SK-N-SH (cell line): ENCODE measurements around the gene MTUS2. TPM values are rescaled to one million over a fixed set of nuclear protein-coding genes. Genes with fewer than 3 reads are reported as not detected.

Source experiments
- CTCF ChIA-PET: fragments of 300-600, 350-600 bp; formaldehyde crosslinking; extraction: SDS; loops from one replicate; lab custom pipeline; 2021; lab: Yijun Ruan, JAX
- POLR2A ChIA-PET: fragments of 350-600 bp; sonication (Branson Sonifier 250); formaldehyde crosslinking; extraction: SDS; loops from one replicate; lab custom pipeline; 2020; ENCODE audit warnings: antibody characterized with exemption, inconsistent platforms; lab: Yijun Ruan, JAX
- DNase-seq: peaks from one replicate; pipeline ENCODE4 v3.0.0; 2012
- H2AFZ ChIP-seq: fragments of 200-600 bp; sonication (generic); 2 replicates; pipeline ENCODE4 v1.8.1; 2016; ENCODE audit warnings: antibody characterized with exemption, mild to moderate bottlenecking, low read depth
- H3F3A ChIP-seq: fragments of 200-600 bp; sonication (generic); replicated peaks from 2 replicates; pipeline ENCODE3; 2016; ENCODE audit warnings: antibody characterized with exemption, mild to moderate bottlenecking; ENCODE audit not compliant: insufficient read depth
- H3K27ac ChIP-seq, 2 experiments: fragments of 200-500 bp in 1 of 2; fragments of 200-600 bp in 1 of 2; sonication (Bioruptor generic) in 1 of 2; sonication (generic), shearing (Covaris generic) in 1 of 2; 2 replicates each; pipeline versions ENCODE4 v1.5.1 to v1.6.1; 2014 to 2016; ENCODE audit warnings: low read depth in 2 of 2, inconsistent platforms in 1 of 2, low read length in 1 of 2, mild to moderate bottlenecking in 1 of 2, mixed read lengths in 1 of 2
- H3K27me3 ChIP-seq: fragments of 200-600 bp; sonication (generic), shearing (Covaris generic); 2 replicates; pipeline ENCODE4 v1.6.1; 2016; ENCODE audit warnings: mixed run types; ENCODE audit not compliant: insufficient read depth
- H3K36me3 ChIP-seq, 2 experiments: fragments of 200-500 bp in 1 of 2; fragments of 200-600 bp in 1 of 2; sonication (Bioruptor generic) in 1 of 2; sonication (generic) in 1 of 2; replicated peaks in 1 of 2; 2 replicates each; pipeline versions ENCODE3 to v1.5.1; 2014 to 2016; ENCODE audit warnings: low read length in 1 of 2, mild to moderate bottlenecking in 1 of 2; ENCODE audit not compliant: insufficient read depth in 2 of 2, control insufficient read depth in 1 of 2
- H3K4me1 ChIP-seq, 2 experiments: fragments of 200-500 bp in 1 of 2; fragments of 200-600 bp in 1 of 2; sonication (Bioruptor generic) in 1 of 2; sonication (generic), shearing (Covaris generic) in 1 of 2; 2 replicates each; pipeline versions ENCODE4 v1.5.1 to v1.6.1; 2014 to 2016; ENCODE audit warnings: low read depth in 1 of 2, low read length in 1 of 2, mixed run types in 1 of 2; ENCODE audit not compliant: insufficient read depth in 2 of 2, control insufficient read depth in 1 of 2
- H3K4me2 ChIP-seq: fragments of 200-600 bp; sonication (generic), shearing (Covaris generic); 2 replicates; pipeline ENCODE4 v1.6.1; 2017; ENCODE audit warnings: mixed run types
- H3K4me3 ChIP-seq, 2 experiments: fragments of 200-500 bp in 1 of 2; fragments of 200-600 bp in 1 of 2; sonication (Bioruptor generic) in 1 of 2; sonication (generic), shearing (Covaris generic) in 1 of 2; 2 replicates each; pipeline versions ENCODE4 v1.5.1 to v1.8.1; 2014 to 2016; ENCODE audit warnings: low read depth in 2 of 2, inconsistent platforms in 1 of 2, low read length in 1 of 2, mild to moderate bottlenecking in 1 of 2, mixed read lengths in 1 of 2, moderate library complexity in 1 of 2
- H3K79me2 ChIP-seq: fragments of 200-600 bp; sonication (generic); 2 replicates; pipeline ENCODE4 v1.8.1; 2017; ENCODE audit warnings: mild to moderate bottlenecking; ENCODE audit not compliant: insufficient read depth
- H3K9ac ChIP-seq: fragments of 200-600 bp; sonication (generic); 2 replicates; pipeline ENCODE4 v1.6.1; 2017; ENCODE audit warnings: mixed run types
- H3K9me2 ChIP-seq: fragments of 200-600 bp; sonication (generic); 2 replicates; pipeline ENCODE4 v1.6.1; 2017; ENCODE audit warnings: mixed run types
- H3K9me3 ChIP-seq: fragments of 200-600 bp; sonication (generic); 2 replicates; pipeline ENCODE4 v1.6.1; 2017; ENCODE audit warnings: mixed run types, mild to moderate bottlenecking, moderate library complexity
- H4K20me1 ChIP-seq: fragments of 200-600 bp; sonication (generic); 2 replicates; pipeline ENCODE4 v1.6.1; 2017; ENCODE audit warnings: mild to moderate bottlenecking, mixed run types; ENCODE audit not compliant: insufficient read depth
- CHD2 ChIP-seq: fragments of 150-350 bp; IDR thresholded peaks from 2 replicates; pipeline ENCODE4 v1.6.1; 2018; ENCODE audit warnings: low read length; ENCODE audit not compliant: partially characterized antibody
- ELF1 ChIP-seq: IDR thresholded peaks from 2 replicates; pipeline ENCODE4 v1.4.0; 2012
- FOSL2 ChIP-seq: IDR thresholded peaks from 2 replicates; pipeline ENCODE4 v1.4.0; 2012; ENCODE audit warnings: low read depth, mild to moderate bottlenecking, moderate library complexity, borderline replicate concordance
- FOXJ3 ChIP-seq: sonication (generic); formaldehyde crosslinking; IDR thresholded peaks from 2 replicates; pipeline ENCODE4 v1.5.1; 2020; ENCODE audit warnings: mild to moderate bottlenecking, missing genetic modification reagents
- GABPA ChIP-seq: IDR thresholded peaks from 2 replicates; pipeline ENCODE4 v1.4.0; 2012; ENCODE audit warnings: low read depth, mild to moderate bottlenecking
- MEF2A ChIP-seq: IDR thresholded peaks from 2 replicates; pipeline ENCODE4 v1.4.0; 2012; ENCODE audit warnings: low read depth, borderline replicate concordance
- NFIC ChIP-seq: IDR thresholded peaks from 2 replicates; pipeline ENCODE4 v1.4.0; 2012; ENCODE audit warnings: borderline replicate concordance
- NRF1 ChIP-seq: IDR thresholded peaks from 2 replicates; pipeline ENCODE4 v1.6.1; 2012; ENCODE audit warnings: low read depth, mild to moderate bottlenecking, low read length
- POLR2AphosphoS5 ChIP-seq: IDR thresholded peaks from 2 replicates; pipeline ENCODE4 v1.6.1; 2012; ENCODE audit warnings: low read depth, low read length
- RAD21 ChIP-seq: IDR thresholded peaks from 2 replicates; pipeline ENCODE4 v1.6.1; 2012; ENCODE audit warnings: mild to moderate bottlenecking, low read length
- RXRA ChIP-seq: IDR thresholded peaks from 2 replicates; pipeline ENCODE4 v1.4.0; 2012; ENCODE audit warnings: low read depth, mild to moderate bottlenecking, borderline replicate concordance
- SIN3A ChIP-seq: IDR thresholded peaks from 2 replicates; pipeline ENCODE4 v1.6.1; 2012; ENCODE audit warnings: low read depth, mild to moderate bottlenecking, low read length, moderate library complexity, borderline replicate concordance
- TAF1 ChIP-seq: IDR thresholded peaks from 2 replicates; pipeline ENCODE4 v1.6.1; 2012; ENCODE audit warnings: low read depth, mild to moderate bottlenecking, low read length, moderate library complexity, borderline replicate concordance
- TCF12 ChIP-seq: IDR thresholded peaks from 2 replicates; pipeline ENCODE4 v1.4.0; 2012
- WGBS: methylation state at CpG from one replicate; pipeline ENCODE4 v1.1.6; 2017; ENCODE audit warnings: low lambda C conversion rate; 5-methylcytosine and 5-hydroxymethylcytosine counted together
- polyA plus RNA-seq, 3 experiments: library from polyadenylated mRNA; depleted of rRNA; stranded (reverse); fragments of >200 nt; gene quantifications; 2 replicates each; pipeline ENCODE4 v1.2.3, GENCODE V29; 2012
- TF ChIP-seq, protein P1 (sequence below): IDR thresholded peaks from 2 replicates; pipeline ENCODE4 v1.6.1; 2012; ENCODE audit warnings: mild to moderate bottlenecking, low read depth, low read length, moderate library complexity
- TF ChIP-seq, protein P2 (sequence below): IDR thresholded peaks from 2 replicates; pipeline ENCODE4 v1.4.0; 2012; ENCODE audit warnings: low read depth
- TF ChIP-seq, protein P3 (sequence below): fragments of 150-350 bp; IDR thresholded peaks from 2 replicates; pipeline ENCODE4 v1.6.1; 2016; ENCODE audit warnings: mild to moderate bottlenecking, low read depth, low read length

MTUS2 gene
- polyA plus RNA-seq, 1 of the 3 experiments (the other 2 are of a cell fraction): 1.7 TPM

DNA sequence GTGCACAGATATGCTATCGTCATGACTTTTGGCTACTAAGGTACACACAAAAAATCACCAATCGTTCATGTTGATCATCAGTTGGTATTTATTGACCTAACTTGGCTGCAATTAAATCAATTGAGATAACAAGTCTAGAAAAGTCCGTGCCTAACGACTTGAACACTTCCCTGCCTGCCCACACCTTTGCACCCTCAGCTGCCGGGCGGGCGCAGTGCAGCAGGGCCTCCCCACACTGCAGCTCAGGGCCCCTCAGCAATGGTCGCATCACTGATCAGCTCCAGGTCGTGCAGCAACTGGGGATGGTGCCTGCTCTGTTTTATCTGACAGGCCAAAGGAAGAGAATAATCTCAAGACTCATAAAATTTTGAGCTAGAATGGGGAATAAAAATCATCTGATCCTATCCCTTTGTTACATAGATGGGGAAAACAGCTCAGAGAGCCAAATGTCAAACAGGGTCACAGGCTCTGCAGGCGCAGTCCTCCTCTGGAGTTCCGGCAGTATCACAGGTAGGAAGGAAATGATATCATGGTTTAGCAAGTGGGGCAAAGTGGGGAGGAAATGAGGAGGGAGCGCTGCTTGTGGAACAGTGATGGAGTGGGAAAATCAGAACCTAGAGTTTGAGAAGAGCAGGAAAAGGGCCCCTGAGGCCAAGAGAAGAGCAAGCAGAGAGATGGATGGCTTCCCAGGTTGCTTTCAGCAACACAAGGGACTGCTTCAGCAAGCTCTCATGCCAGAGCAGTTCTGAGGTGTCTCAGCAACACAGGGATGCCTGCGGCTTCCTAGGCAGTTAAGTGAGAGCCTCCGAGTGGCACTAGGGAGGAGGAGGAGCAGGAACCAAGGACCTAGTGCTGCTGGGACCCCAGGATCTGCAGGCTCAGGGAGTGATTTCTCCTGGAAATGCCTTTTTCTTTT is 717.9 kb downstream of the MTUS2 start:
- peaks cover 36% of the 10 kb centered on the region for H4K20me1 ChIP-seq
- no peak overlapping the region for H3K4me3 ChIP-seq
- peaks cover 24% of the 10 kb centered on the region in 2 experiments for H3K36me3 ChIP-seq
- ChIA-PET CTCF (interaction anchor here (1.0 to 3.1 kb wide), 6 partner anchors 12 to 577 kb away, joined by 3 to 20 read pairs (median 3); no protein-coding TSS in a partner anchor), POLR2A (interaction anchor here (0.5 kb wide), 1 partner anchor 10 kb away, joined by 3 read pairs; no protein-coding TSS in a partner anchor)
- 96% methylated on average over 12 of the region's 14 CpGs for WGBS
- no peak overlapping the region for H3K4me2 ChIP-seq
- peaks cover 0 to 17% of the 10 kb centered on the region in 2 experiments; a peak in 2 of 4 replicates for H3K4me1 ChIP-seq
- no peak for DNase-seq
- no peak overlapping the region for H2AFZ ChIP-seq
- no peaks in the 10 kb centered on the region for H3K9me3 ChIP-seq
- no peak overlapping the region; a peak in 1 of 4 replicates for H3K27ac ChIP-seq
- no peak overlapping the region for H3K9ac ChIP-seq
- H3K79me2 ChIP-seq: peaks cover 64% of the 10 kb centered on the region
- H3K27me3 ChIP-seq: no peaks in the 10 kb centered on the region
- no peaks in the 10 kb centered on the region for H3K9me2 ChIP-seq
- TF ChIP-seq RAD21 (no peak), POLR2AphosphoS5 (no peak), SIN3A (no peak), NRF1 (no peak)
- H3F3A ChIP-seq: no peaks in the 10 kb centered on the region

DNA sequence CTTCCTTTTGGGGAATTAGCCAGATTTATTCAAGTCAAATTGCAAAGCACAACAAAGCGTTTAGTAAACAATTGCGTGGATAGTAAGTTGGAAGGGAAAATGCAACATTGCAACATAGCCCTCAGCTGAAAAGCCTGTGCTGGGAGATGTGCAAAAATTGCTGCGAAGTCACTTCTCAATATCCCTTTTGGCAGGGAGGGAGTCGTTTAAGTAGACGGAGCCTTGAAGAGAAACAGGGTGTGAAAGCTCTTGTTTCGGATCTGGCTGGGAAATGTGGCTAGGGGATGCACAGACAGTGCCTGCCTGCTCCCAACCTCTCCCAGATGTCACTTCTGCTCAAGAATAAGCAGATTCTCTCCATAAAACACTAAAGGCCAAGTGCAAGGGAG is 718.5 kb downstream of the MTUS2 start:
- ChIA-PET POLR2A (no interaction called here), CTCF (interaction anchor here (1.1 to 3.1 kb wide), 2 partner anchors 31 to 576 kb away, joined by 3 to 20 read pairs; no protein-coding TSS in a partner anchor)
- no peak overlapping the region; a peak in 1 of 4 replicates for H3K27ac ChIP-seq
- H2AFZ ChIP-seq: no peak overlapping the region
- H3K27me3 ChIP-seq: no peaks in the 10 kb centered on the region
- peaks cover 42% of the 10 kb centered on the region for H4K20me1 ChIP-seq
- TF ChIP-seq, protein P1, sequence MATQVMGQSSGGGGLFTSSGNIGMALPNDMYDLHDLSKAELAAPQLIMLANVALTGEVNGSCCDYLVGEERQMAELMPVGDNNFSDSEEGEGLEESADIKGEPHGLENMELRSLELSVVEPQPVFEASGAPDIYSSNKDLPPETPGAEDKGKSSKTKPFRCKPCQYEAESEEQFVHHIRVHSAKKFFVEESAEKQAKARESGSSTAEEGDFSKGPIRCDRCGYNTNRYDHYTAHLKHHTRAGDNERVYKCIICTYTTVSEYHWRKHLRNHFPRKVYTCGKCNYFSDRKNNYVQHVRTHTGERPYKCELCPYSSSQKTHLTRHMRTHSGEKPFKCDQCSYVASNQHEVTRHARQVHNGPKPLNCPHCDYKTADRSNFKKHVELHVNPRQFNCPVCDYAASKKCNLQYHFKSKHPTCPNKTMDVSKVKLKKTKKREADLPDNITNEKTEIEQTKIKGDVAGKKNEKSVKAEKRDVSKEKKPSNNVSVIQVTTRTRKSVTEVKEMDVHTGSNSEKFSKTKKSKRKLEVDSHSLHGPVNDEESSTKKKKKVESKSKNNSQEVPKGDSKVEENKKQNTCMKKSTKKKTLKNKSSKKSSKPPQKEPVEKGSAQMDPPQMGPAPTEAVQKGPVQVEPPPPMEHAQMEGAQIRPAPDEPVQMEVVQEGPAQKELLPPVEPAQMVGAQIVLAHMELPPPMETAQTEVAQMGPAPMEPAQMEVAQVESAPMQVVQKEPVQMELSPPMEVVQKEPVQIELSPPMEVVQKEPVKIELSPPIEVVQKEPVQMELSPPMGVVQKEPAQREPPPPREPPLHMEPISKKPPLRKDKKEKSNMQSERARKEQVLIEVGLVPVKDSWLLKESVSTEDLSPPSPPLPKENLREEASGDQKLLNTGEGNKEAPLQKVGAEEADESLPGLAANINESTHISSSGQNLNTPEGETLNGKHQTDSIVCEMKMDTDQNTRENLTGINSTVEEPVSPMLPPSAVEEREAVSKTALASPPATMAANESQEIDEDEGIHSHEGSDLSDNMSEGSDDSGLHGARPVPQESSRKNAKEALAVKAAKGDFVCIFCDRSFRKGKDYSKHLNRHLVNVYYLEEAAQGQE: no peak
- TF ChIP-seq GABPA: no peak
- TF ChIP-seq, protein P2, sequence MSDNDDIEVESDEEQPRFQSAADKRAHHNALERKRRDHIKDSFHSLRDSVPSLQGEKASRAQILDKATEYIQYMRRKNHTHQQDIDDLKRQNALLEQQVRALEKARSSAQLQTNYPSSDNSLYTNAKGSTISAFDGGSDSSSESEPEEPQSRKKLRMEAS: no peak
- no peak for TF ChIP-seq ELF1
- no peak for TF ChIP-seq FOXJ3
- TF ChIP-seq TCF12: no peak
- TF ChIP-seq TAF1: no peak
- TF ChIP-seq, protein P3, sequence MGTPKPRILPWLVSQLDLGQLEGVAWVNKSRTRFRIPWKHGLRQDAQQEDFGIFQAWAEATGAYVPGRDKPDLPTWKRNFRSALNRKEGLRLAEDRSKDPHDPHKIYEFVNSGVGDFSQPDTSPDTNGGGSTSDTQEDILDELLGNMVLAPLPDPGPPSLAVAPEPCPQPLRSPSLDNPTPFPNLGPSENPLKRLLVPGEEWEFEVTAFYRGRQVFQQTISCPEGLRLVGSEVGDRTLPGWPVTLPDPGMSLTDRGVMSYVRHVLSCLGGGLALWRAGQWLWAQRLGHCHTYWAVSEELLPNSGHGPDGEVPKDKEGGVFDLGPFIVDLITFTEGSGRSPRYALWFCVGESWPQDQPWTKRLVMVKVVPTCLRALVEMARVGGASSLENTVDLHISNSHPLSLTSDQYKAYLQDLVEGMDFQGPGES: no peak
- TF ChIP-seq MEF2A: no peak
- TF ChIP-seq NRF1: no peak
- TF ChIP-seq SIN3A: no peak
- no peak for TF ChIP-seq NFIC
- no peak for TF ChIP-seq CHD2
- no peak for TF ChIP-seq FOSL2
- TF ChIP-seq RXRA: no peak
- no peaks in the 10 kb centered on the region for H3K9me2 ChIP-seq
- DNase-seq: no peak
- H3K9ac ChIP-seq: no peak overlapping the region
- H3K79me2 ChIP-seq: peaks cover 69% of the 10 kb centered on the region
- no peak overlapping the region for H3K4me3 ChIP-seq
- no peaks in the 10 kb centered on the region for H3K9me3 ChIP-seq
- no peaks in the 10 kb centered on the region for H3F3A ChIP-seq
- 92% methylated on average over 6 of the region's 6 CpGs for WGBS
- H3K4me2 ChIP-seq: no peak overlapping the region
- peaks cover 0 to 17% of the 10 kb centered on the region in 2 experiments; a peak in 2 of 4 replicates for H3K4me1 ChIP-seq
- H3K36me3 ChIP-seq: peaks cover 18 to 21% of the 10 kb centered on the region in 2 experiments
